Astrocyte of the cerebellum (primary cell): ENCODE results near the gene MGP.
A peak's percentile ranks its signal among the peaks of the same experiment; 100 is the strongest.

Experiments used
- DNase-seq: peaks from one replicate; pipeline ENCODE4 v3.0.0-alpha.2; 2011; ENCODE audit warnings: low read depth
- H3K4me3 ChIP-seq: 2 replicates; pipeline ENCODE4 v1.5.1; 2011; ENCODE audit warnings: mild to moderate bottlenecking, low read depth, low read length, moderate library complexity
- CTCF ChIP-seq: IDR thresholded peaks from 2 replicates; pipeline ENCODE4 v1.5.1; 2012; ENCODE audit warnings: low read length, low read depth, moderate library complexity, mild to moderate bottlenecking; ENCODE audit errors: missing control alignments
- in situ Hi-C: cut with HindIII; loops from 2 replicates; pipeline ENCODE4 v1.10.0; 2017; ENCODE audit warnings: low sequenced_read_pairs

The MGP gene

GRCh38 chr12:14900521-14901227 lies 15.0 kb upstream of the MGP start:
- TF ChIP-seq CTCF: no peak
- in situ Hi-C loops: no loop called here
- no peak overlapping the region for H3K4me3 ChIP-seq
- no peak for DNase-seq

- DNase-seq: peak; percentile 26
- H3K4me3 ChIP-seq: no peak overlapping the region
- in situ Hi-C loops: no loop called here
- no peak for TF ChIP-seq CTCF
These were observed 11.0 kb upstream of the MGP start for GRCh38 chr12:14896521-14897169.

GRCh38 chr12:14893506-14894250 lies 8.0 kb upstream of the MGP start:
- no peak for TF ChIP-seq CTCF
- in situ Hi-C loops: no loop called here
- H3K4me3 ChIP-seq: no peak overlapping the region
- no peak for DNase-seq

GRCh38 chr12:14892726-14893505 lies 7.3 kb upstream of the MGP start:
- TF ChIP-seq CTCF: no peak
- no peak for DNase-seq
- no peak overlapping the region for H3K4me3 ChIP-seq
- in situ Hi-C loops: no loop called here

GRCh38 chr12:14890701-14891100 lies 5.0 kb upstream of the MGP start:
- TF ChIP-seq CTCF: no peak
- in situ Hi-C loops: no loop called here
- no peak overlapping the region for H3K4me3 ChIP-seq
- DNase-seq: no peak

GRCh38 chr12:14886271-14886670 lies 617 bp upstream of the MGP start:
- no peak for DNase-seq
- in situ Hi-C loops: no loop called here
- H3K4me3 ChIP-seq: no peak overlapping the region
- no peak for TF ChIP-seq CTCF
